Measurements from ENCODE around the gene TBC1D10A. TPM values are rescaled to one million over a fixed set of nuclear protein-coding genes. Genes with fewer than 3 reads are reported as not detected.

Gene TBC1D10A
- total RNA-seq, 2 experiments from 2014 or later: 38.9 to 41.8 TPM

GRCh38 chr22:30308518-30309230, 18.1 kb downstream of the TBC1D10A start:
- Mint-ChIP-seq H3K27me3 (no peaks in the 10 kb centered on the region), H3K36me3 (ENCODE audit: low read depth) (peaks cover 24% of the 10 kb centered on the region), H3K27ac (peak overlapping the region; percentile 83), H3K4me3 (peak overlapping the region; percentile 81), H3K4me1 (ENCODE audit: low read depth) (peaks cover 94% of the 10 kb centered on the region), H3K9me3 (no peaks in the 10 kb centered on the region)
- peaks cover 8% of the 10 kb centered on the region for H3K36me3 ChIP-seq (ENCODE audit: insufficient read depth, low read length)
- ATAC-seq (ENCODE audit: poor library complexity) (no peak), DNase-seq (peak in 4 of 14 experiments; percentile 38 to 59 (median 46))
- H3K27ac ChIP-seq (ENCODE audit: low read depth in 1 of 2, low read length in 2 of 2): peak overlapping the region; percentile 62 to 86
- no peaks in the 10 kb centered on the region for H3K27me3 ChIP-seq (ENCODE audit: control insufficient read depth in 1 of 2, insufficient read depth in 2 of 2, low read length in 2 of 2)
- TF ChIP-seq CTCF (IDR thresholded peaks at IDR 0.05): no peak
- intact Hi-C loops (cut with DNase I, micrococcal nuclease): loop anchor here in 1 of 2 experiments (5.0 kb wide), 1 partner anchor 129 kb away; no protein-coding TSS in a partner anchor
- no peaks in the 10 kb centered on the region for H3K9me3 ChIP-seq (ENCODE audit: control insufficient read depth in 1 of 2, insufficient read depth in 1 of 2, low read length in 2 of 2)
- POLR2A ChIA-PET: interaction anchor here (11.1 to 11.8 kb wide), 2 partner anchors 15 to 17 kb away, joined by 268 to 290 read pairs; partner anchors contain the start of genes CASTOR1 and TBC1D10A
- H3K4me1 ChIP-seq (ENCODE audit: insufficient read depth, low read length): peaks cover 95% of the 10 kb centered on the region
- H3K4me3 ChIP-seq (ENCODE audit: low read length): no peak overlapping the region
- CTCF ChIA-PET: interaction anchor here (1.2 to 1.6 kb wide), 2 partner anchors 18 to 19 kb away, joined by 4 read pairs; partner anchors contain the start of genes CASTOR1 and TBC1D10A

GRCh38 chr22:30308093-30308492, 18.6 kb downstream of the TBC1D10A start:
- no peak for TF ChIP-seq CTCF (IDR thresholded peaks at IDR 0.05)
- no peaks in the 10 kb centered on the region for H3K27me3 Mint-ChIP-seq
- ChIA-PET CTCF (interaction anchor here (1.2 to 7.9 kb wide), 4 partner anchors 16 to 18 kb away, joined by 4 to 59 read pairs (median 4); partner anchors contain the start of genes CASTOR1 and TBC1D10A), POLR2A (interaction anchor here (4.2 to 11.8 kb wide), 3 partner anchors 16 to 48 kb away, joined by 47 to 290 read pairs (median 268); partner anchors contain the start of genes CASTOR1, CCDC157, SF3A1 and TBC1D10A)
- H3K36me3 ChIP-seq (ENCODE audit: insufficient read depth, low read length): peaks cover 13% of the 10 kb centered on the region
- H3K36me3 Mint-ChIP-seq (ENCODE audit: low read depth): peaks cover 29% of the 10 kb centered on the region
- ATAC-seq (ENCODE audit: poor library complexity) (no peak), DNase-seq (no peak)
- H3K4me1 ChIP-seq (ENCODE audit: insufficient read depth, low read length): peaks cover 97% of the 10 kb centered on the region
- H3K4me1 Mint-ChIP-seq (ENCODE audit: low read depth): peaks cover 97% of the 10 kb centered on the region
- H3K27ac ChIP-seq (ENCODE audit: low read depth in 1 of 2, low read length in 2 of 2): peak overlapping the region; percentile 62 to 86
- H3K4me3 ChIP-seq (ENCODE audit: low read length): no peak overlapping the region
- no peaks in the 10 kb centered on the region for H3K9me3 ChIP-seq (ENCODE audit: control insufficient read depth in 1 of 2, insufficient read depth in 1 of 2, low read length in 2 of 2)
- peak overlapping the region; percentile 83 for H3K27ac Mint-ChIP-seq
- intact Hi-C loops (cut with DNase I, micrococcal nuclease): loop anchor here in 1 of 2 experiments (5.0 kb wide), 1 partner anchor 129 kb away; no protein-coding TSS in a partner anchor
- no peaks in the 10 kb centered on the region for H3K27me3 ChIP-seq (ENCODE audit: control insufficient read depth in 1 of 2, insufficient read depth in 2 of 2, low read length in 2 of 2)
- H3K9me3 Mint-ChIP-seq: no peaks in the 10 kb centered on the region
- peak overlapping the region; percentile 81 for H3K4me3 Mint-ChIP-seq

GRCh38 chr22:30307041-30307574, 19.6 kb downstream of the TBC1D10A start:
- H3K4me3 ChIP-seq (ENCODE audit: low read length): peak overlapping the region; percentile 34
- intact Hi-C loops (cut with DNase I, micrococcal nuclease): loop anchor here in 1 of 2 experiments (2.0 to 5.0 kb wide), 4 partner anchors 18 to 130 kb away; partner anchors contain the start of genes CASTOR1, CCDC157 and SF3A1
- peak in 3 of 14 experiments; percentile 53 to 62 (median 56) for DNase-seq
- peaks cover 33% of the 10 kb centered on the region for H3K36me3 Mint-ChIP-seq (ENCODE audit: low read depth)
- H3K9me3 Mint-ChIP-seq: no peaks in the 10 kb centered on the region
- peaks cover 18% of the 10 kb centered on the region for H3K36me3 ChIP-seq (ENCODE audit: insufficient read depth, low read length)
- peak overlapping the region; percentile 74 to 81 for H3K27ac ChIP-seq (ENCODE audit: low read depth in 1 of 2, low read length in 2 of 2)
- TF ChIP-seq CTCF (IDR thresholded peaks at IDR 0.05): no peak
- H3K9me3 ChIP-seq (ENCODE audit: control insufficient read depth in 1 of 2, insufficient read depth in 1 of 2, low read length in 2 of 2): no peaks in the 10 kb centered on the region
- ChIA-PET POLR2A (interaction anchor here (1.0 to 11.8 kb wide), 15 partner anchors 8 to 130 kb away, joined by 3 to 290 read pairs (median 7); partner anchors contain the start of genes CASTOR1, CCDC157, SF3A1 and TBC1D10A), CTCF (interaction anchor here (1.4 to 7.9 kb wide), 2 partner anchors 17 kb away, joined by 4 to 59 read pairs; partner anchors contain the start of gene CASTOR1)
- peaks cover 97% of the 10 kb centered on the region for H3K4me1 ChIP-seq (ENCODE audit: insufficient read depth, low read length)
- no peaks in the 10 kb centered on the region for H3K27me3 Mint-ChIP-seq
- H3K4me3 Mint-ChIP-seq: peak overlapping the region; percentile 49
- peak overlapping the region; percentile 83 for H3K27ac Mint-ChIP-seq
- no peak for ATAC-seq (ENCODE audit: poor library complexity)
- H3K27me3 ChIP-seq (ENCODE audit: control insufficient read depth in 1 of 2, insufficient read depth in 2 of 2, low read length in 2 of 2): no peaks in the 10 kb centered on the region
- peaks cover 97% of the 10 kb centered on the region for H3K4me1 Mint-ChIP-seq (ENCODE audit: low read depth)

Data from CD4-positive, alpha-beta T cell (primary cell).